ENCODE results near the gene ZNF280A.
"Not testable (repeated sequence)": the region's sequence is repeated elsewhere in the genome, so short reads cannot be mapped to it uniquely, and the experiment has no call there.

DNA sequence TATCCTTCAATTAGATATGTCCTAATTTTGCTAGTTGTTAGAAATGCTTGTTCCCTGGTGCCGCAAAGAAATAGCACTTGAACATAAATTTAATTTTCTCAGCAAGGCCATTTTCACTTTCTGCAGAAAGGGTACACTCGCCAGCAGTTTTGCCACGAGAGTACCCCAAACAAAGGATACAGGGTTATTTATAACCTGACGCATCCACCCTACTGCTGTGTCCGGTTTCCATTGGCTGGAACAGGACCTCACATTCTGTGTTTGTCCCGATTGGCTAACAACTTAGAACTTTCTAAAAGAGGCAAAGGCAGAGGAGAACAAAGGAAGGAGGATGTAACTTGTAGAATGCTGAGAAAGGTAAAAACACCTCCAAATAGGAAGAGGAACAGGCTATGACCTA is 10.2 kb downstream of the ZNF280A start:
- TF ChIP-seq, protein P1, sequence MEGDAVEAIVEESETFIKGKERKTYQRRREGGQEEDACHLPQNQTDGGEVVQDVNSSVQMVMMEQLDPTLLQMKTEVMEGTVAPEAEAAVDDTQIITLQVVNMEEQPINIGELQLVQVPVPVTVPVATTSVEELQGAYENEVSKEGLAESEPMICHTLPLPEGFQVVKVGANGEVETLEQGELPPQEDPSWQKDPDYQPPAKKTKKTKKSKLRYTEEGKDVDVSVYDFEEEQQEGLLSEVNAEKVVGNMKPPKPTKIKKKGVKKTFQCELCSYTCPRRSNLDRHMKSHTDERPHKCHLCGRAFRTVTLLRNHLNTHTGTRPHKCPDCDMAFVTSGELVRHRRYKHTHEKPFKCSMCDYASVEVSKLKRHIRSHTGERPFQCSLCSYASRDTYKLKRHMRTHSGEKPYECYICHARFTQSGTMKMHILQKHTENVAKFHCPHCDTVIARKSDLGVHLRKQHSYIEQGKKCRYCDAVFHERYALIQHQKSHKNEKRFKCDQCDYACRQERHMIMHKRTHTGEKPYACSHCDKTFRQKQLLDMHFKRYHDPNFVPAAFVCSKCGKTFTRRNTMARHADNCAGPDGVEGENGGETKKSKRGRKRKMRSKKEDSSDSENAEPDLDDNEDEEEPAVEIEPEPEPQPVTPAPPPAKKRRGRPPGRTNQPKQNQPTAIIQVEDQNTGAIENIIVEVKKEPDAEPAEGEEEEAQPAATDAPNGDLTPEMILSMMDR (IDR thresholded peaks at IDR 0.05), result not testable (repeated sequence)
- not testable (repeated sequence) for TF ChIP-seq FOXP1 (CRISPR knock-in tag; IDR thresholded peaks at IDR 0.05; ENCODE audit: borderline replicate concordance); SMAD3 (CRISPR knock-in tag; IDR thresholded peaks at IDR 0.05; ENCODE audit: borderline replicate concordance); JUN (CRISPR knock-in tag; IDR thresholded peaks at IDR 0.05); NFE2L1 (CRISPR knock-in tag; IDR thresholded peaks at IDR 0.05); ELF4 (CRISPR knock-in tag; IDR thresholded peaks at IDR 0.05; ENCODE audit: low read depth)
- TF ChIP-seq, protein P2, sequence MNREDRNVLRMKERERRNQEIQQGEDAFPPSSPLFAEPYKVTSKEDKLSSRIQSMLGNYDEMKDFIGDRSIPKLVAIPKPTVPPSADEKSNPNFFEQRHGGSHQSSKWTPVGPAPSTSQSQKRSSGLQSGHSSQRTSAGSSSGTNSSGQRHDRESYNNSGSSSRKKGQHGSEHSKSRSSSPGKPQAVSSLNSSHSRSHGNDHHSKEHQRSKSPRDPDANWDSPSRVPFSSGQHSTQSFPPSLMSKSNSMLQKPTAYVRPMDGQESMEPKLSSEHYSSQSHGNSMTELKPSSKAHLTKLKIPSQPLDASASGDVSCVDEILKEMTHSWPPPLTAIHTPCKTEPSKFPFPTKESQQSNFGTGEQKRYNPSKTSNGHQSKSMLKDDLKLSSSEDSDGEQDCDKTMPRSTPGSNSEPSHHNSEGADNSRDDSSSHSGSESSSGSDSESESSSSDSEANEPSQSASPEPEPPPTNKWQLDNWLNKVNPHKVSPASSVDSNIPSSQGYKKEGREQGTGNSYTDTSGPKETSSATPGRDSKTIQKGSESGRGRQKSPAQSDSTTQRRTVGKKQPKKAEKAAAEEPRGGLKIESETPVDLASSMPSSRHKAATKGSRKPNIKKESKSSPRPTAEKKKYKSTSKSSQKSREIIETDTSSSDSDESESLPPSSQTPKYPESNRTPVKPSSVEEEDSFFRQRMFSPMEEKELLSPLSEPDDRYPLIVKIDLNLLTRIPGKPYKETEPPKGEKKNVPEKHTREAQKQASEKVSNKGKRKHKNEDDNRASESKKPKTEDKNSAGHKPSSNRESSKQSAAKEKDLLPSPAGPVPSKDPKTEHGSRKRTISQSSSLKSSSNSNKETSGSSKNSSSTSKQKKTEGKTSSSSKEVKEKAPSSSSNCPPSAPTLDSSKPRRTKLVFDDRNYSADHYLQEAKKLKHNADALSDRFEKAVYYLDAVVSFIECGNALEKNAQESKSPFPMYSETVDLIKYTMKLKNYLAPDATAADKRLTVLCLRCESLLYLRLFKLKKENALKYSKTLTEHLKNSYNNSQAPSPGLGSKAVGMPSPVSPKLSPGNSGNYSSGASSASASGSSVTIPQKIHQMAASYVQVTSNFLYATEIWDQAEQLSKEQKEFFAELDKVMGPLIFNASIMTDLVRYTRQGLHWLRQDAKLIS (CRISPR knock-in tag; IDR thresholded peaks at IDR 0.05; ENCODE audit: borderline replicate concordance), result not testable (repeated sequence)
- TF ChIP-seq, protein P3, sequence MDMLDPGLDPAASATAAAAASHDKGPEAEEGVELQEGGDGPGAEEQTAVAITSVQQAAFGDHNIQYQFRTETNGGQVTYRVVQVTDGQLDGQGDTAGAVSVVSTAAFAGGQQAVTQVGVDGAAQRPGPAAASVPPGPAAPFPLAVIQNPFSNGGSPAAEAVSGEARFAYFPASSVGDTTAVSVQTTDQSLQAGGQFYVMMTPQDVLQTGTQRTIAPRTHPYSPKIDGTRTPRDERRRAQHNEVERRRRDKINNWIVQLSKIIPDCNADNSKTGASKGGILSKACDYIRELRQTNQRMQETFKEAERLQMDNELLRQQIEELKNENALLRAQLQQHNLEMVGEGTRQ (CRISPR knock-in tag; IDR thresholded peaks at IDR 0.05), result not testable (repeated sequence)
- TF ChIP-seq, protein P4, sequence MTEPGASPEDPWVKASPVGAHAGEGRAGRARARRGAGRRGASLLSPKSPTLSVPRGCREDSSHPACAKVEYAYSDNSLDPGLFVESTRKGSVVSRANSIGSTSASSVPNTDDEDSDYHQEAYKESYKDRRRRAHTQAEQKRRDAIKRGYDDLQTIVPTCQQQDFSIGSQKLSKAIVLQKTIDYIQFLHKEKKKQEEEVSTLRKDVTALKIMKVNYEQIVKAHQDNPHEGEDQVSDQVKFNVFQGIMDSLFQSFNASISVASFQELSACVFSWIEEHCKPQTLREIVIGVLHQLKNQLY (CRISPR knock-in tag; IDR thresholded peaks at IDR 0.05), result not testable (repeated sequence)
- TF ChIP-seq, protein P5, sequence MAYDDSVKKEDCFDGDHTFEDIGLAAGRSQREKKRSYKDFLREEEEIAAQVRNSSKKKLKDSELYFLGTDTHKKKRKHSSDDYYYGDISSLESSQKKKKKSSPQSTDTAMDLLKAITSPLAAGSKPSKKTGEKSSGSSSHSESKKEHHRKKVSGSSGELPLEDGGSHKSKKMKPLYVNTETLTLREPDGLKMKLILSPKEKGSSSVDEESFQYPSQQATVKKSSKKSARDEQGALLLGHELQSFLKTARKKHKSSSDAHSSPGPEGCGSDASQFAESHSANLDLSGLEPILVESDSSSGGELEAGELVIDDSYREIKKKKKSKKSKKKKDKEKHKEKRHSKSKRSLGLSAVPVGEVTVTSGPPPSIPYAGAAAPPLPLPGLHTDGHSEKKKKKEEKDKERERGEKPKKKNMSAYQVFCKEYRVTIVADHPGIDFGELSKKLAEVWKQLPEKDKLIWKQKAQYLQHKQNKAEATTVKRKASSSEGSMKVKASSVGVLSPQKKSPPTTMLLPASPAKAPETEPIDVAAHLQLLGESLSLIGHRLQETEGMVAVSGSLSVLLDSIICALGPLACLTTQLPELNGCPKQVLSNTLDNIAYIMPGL (CRISPR knock-in tag; IDR thresholded peaks at IDR 0.05), result not testable (repeated sequence)
- TF ChIP-seq, protein P6, sequence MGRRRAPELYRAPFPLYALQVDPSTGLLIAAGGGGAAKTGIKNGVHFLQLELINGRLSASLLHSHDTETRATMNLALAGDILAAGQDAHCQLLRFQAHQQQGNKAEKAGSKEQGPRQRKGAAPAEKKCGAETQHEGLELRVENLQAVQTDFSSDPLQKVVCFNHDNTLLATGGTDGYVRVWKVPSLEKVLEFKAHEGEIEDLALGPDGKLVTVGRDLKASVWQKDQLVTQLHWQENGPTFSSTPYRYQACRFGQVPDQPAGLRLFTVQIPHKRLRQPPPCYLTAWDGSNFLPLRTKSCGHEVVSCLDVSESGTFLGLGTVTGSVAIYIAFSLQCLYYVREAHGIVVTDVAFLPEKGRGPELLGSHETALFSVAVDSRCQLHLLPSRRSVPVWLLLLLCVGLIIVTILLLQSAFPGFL (CRISPR knock-in tag; IDR thresholded peaks at IDR 0.05; ENCODE audit: borderline replicate concordance), result not testable (repeated sequence)
- TF ChIP-seq, protein P7, sequence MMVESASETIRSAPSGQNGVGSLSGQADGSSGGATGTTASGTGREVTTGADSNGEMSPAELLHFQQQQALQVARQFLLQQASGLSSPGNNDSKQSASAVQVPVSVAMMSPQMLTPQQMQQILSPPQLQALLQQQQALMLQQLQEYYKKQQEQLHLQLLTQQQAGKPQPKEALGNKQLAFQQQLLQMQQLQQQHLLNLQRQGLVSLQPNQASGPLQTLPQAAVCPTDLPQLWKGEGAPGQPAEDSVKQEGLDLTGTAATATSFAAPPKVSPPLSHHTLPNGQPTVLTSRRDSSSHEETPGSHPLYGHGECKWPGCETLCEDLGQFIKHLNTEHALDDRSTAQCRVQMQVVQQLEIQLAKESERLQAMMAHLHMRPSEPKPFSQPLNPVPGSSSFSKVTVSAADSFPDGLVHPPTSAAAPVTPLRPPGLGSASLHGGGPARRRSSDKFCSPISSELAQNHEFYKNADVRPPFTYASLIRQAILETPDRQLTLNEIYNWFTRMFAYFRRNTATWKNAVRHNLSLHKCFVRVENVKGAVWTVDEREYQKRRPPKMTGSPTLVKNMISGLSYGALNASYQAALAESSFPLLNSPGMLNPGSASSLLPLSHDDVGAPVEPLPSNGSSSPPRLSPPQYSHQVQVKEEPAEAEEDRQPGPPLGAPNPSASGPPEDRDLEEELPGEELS (CRISPR knock-in tag; IDR thresholded peaks at IDR 0.05), result not testable (repeated sequence)
- TF ChIP-seq, protein P8, sequence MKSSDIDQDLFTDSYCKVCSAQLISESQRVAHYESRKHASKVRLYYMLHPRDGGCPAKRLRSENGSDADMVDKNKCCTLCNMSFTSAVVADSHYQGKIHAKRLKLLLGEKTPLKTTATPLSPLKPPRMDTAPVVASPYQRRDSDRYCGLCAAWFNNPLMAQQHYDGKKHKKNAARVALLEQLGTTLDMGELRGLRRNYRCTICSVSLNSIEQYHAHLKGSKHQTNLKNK (CRISPR knock-in tag; IDR thresholded peaks at IDR 0.05), result not testable (repeated sequence)
